ENCODE measurements around the gene CTNNBIP1.
A peak's percentile ranks its signal among the peaks of the same experiment; 100 is the strongest.

CTNNBIP1 gene

GRCh38 chr1:9807541-9807940 is 102.5 kb downstream of the CTNNBIP1 start (continued):
- TF ChIP-seq ZNF692 (tag by site-specific recombination; IDR thresholded peaks at IDR 0.05) (0 out of 2 replicates have a peak, but pooled peaks have one; percentile 36), ZNF530 (tag by site-specific recombination; IDR thresholded peaks at IDR 0.05; ENCODE audit: low read depth) (no peak), ZNF426 (tag by site-specific recombination; IDR thresholded peaks at IDR 0.05) (no peak), ZBTB48 (tag by site-specific recombination; IDR thresholded peaks at IDR 0.05) (no peak), OSR2 (tag by site-specific recombination; IDR thresholded peaks at IDR 0.05) (peak; percentile 87), ZNF629 (tag by site-specific recombination; IDR thresholded peaks at IDR 0.05) (no peak), ZNF184 (tag by site-specific recombination; IDR thresholded peaks at IDR 0.05) (no peak), MEIS1 (CRISPR knock-in tag; IDR thresholded peaks at IDR 0.05; ENCODE audit: borderline replicate concordance) (no peak), PRDM2 (tag by site-specific recombination; IDR thresholded peaks at IDR 0.05; ENCODE audit: borderline replicate concordance) (no peak), SALL2 (tag by site-specific recombination; IDR thresholded peaks at IDR 0.05; ENCODE audit: borderline replicate concordance) (no peak), ZFP69B (tag by site-specific recombination; IDR thresholded peaks at IDR 0.05) (peak; percentile 88), ZNF146 (tag by site-specific recombination; IDR thresholded peaks at IDR 0.05) (no peak), ZFHX2 (tag by site-specific recombination; conservative IDR thresholded peaks at IDR 0.05) (peak; percentile 92), ZNF792 (tag by site-specific recombination; IDR thresholded peaks at IDR 0.05) (no peak), ZNF544 (tag by site-specific recombination; IDR thresholded peaks at IDR 0.05) (no peak), HOXA7 (CRISPR knock-in tag; IDR thresholded peaks at IDR 0.05; ENCODE audit: borderline replicate concordance) (no peak), PATZ1 (tag by site-specific recombination; IDR thresholded peaks at IDR 0.05) (no peak), ZNF398 (tag by site-specific recombination; IDR thresholded peaks at IDR 0.05) (no peak), ZNF394 (tag by site-specific recombination; IDR thresholded peaks at IDR 0.05; ENCODE audit: borderline replicate concordance) (peak; percentile 17; the same call in 1 of the 2 replicates), ZBTB7A (tag by site-specific recombination; IDR thresholded peaks at IDR 0.05; ENCODE audit: low read depth) (no peak), ZSCAN23 (tag by site-specific recombination; IDR thresholded peaks at IDR 0.05) (no peak), ZNF747 (tag by site-specific recombination; IDR thresholded peaks at IDR 0.05) (no peak), ZNF211 (tag by site-specific recombination; IDR thresholded peaks at IDR 0.05; ENCODE audit: low read depth) (no peak), CTCF (tag by site-specific recombination; IDR thresholded peaks at IDR 0.05) (no peak)

All from HEK293 (cell line).